Fibroblast of lung (primary cell): ENCODE results near the gene SPDYE6.
"Not testable (repeated sequence)": the region's sequence is repeated elsewhere in the genome, so short reads cannot be mapped to it uniquely, and the experiment has no call there.

Experiments
- EZH2 ChIP-seq: IDR thresholded peaks from 2 replicates; pipeline ENCODE4 v1.5.1; 2012; ENCODE audit warnings: low read length, control low read depth, mild to moderate bottlenecking; ENCODE audit errors: missing control alignments
- TF ChIP-seq, protein P1 (sequence below), 2 donors: IDR thresholded peaks in 1 of 2; conservative IDR thresholded peaks in 1 of 2; 1 replicate in 1 of 2; 2 replicates in 1 of 2; pipeline ENCODE4 v1.5.1; 2011 to 2012; ENCODE audit warnings: low read length in 2 of 2, control low read depth in 1 of 2, inconsistent platforms in 1 of 2, low read depth in 1 of 2, mild to moderate bottlenecking in 1 of 2

- TF ChIP-seq, protein P1, sequence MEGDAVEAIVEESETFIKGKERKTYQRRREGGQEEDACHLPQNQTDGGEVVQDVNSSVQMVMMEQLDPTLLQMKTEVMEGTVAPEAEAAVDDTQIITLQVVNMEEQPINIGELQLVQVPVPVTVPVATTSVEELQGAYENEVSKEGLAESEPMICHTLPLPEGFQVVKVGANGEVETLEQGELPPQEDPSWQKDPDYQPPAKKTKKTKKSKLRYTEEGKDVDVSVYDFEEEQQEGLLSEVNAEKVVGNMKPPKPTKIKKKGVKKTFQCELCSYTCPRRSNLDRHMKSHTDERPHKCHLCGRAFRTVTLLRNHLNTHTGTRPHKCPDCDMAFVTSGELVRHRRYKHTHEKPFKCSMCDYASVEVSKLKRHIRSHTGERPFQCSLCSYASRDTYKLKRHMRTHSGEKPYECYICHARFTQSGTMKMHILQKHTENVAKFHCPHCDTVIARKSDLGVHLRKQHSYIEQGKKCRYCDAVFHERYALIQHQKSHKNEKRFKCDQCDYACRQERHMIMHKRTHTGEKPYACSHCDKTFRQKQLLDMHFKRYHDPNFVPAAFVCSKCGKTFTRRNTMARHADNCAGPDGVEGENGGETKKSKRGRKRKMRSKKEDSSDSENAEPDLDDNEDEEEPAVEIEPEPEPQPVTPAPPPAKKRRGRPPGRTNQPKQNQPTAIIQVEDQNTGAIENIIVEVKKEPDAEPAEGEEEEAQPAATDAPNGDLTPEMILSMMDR (conservative IDR thresholded peaks at IDR 0.05 in 1 of 2, IDR thresholded peaks at IDR 0.05 in 1 of 2; ENCODE audit: low read depth in 1 of 2, low read length in 2 of 2) = not testable (repeated sequence)
- not testable (repeated sequence) for TF ChIP-seq EZH2
These were observed 25.6 kb upstream of the SPDYE6 start for GRCh38 chr7:102381696-102382425.
